WTC11 (cell line): Measurements from ENCODE around the gene LGALS12. TPM values are rescaled to one million over a fixed set of nuclear protein-coding genes. Genes with fewer than 3 reads are reported as not detected.

Source experiments
- ATAC-seq: fragments of 200-7000 bp; cut with Tn5 transposase; 2 replicates; pipeline ENCODE4 v1.10.0; 2021; ENCODE audit warnings: mild to moderate bottlenecking, moderate library complexity
- CTCF ChIA-PET: fragments of 300-600 bp; sonication (Branson Sonifier 250); formaldehyde crosslinking; loops from one replicate; lab custom pipeline; 2021; ENCODE audit warnings: antibody characterized with exemption; lab: Charles Lee
- POLR2A ChIA-PET: fragments of 350-600 bp; sonication (Branson Sonifier 250); formaldehyde crosslinking; loops from one replicate; lab custom pipeline; 2021; ENCODE audit warnings: antibody characterized with exemption; lab: Charles Lee
- DNase-seq: peaks from one replicate; pipeline ENCODE4 v3.0.0; 2021; ENCODE audit warnings: low spot score
- H3K27ac Mint-ChIP-seq: 2 replicates; pipeline ENCODE4 v1.8.0; 2021; ENCODE audit warnings: mixed read lengths
- H3K27me3 Mint-ChIP-seq: 2 replicates; pipeline ENCODE4 v1.8.0; 2021; ENCODE audit warnings: low read depth, mild to moderate bottlenecking, moderate library complexity, mixed read lengths
- H3K36me3 Mint-ChIP-seq: 2 replicates; pipeline ENCODE4 v1.8.0; 2021; ENCODE audit warnings: mixed read lengths
- H3K4me1 Mint-ChIP-seq: 2 replicates; pipeline ENCODE4 v1.8.0; 2022; ENCODE audit warnings: mixed read lengths
- H3K4me3 Mint-ChIP-seq: 2 replicates; pipeline ENCODE4 v1.8.0; 2021; ENCODE audit warnings: mild to moderate bottlenecking, moderate library complexity, mixed read lengths
- H3K9me3 Mint-ChIP-seq: 2 replicates; pipeline ENCODE4 v1.8.0; 2021; ENCODE audit warnings: mixed read lengths
- ATF1 ChIP-seq: sonication (generic); formaldehyde crosslinking; IDR thresholded peaks from 2 replicates; pipeline ENCODE4 v1.8.1; 2023; ENCODE audit warnings: mild to moderate bottlenecking, moderate library complexity, missing genetic modification reagents
- ATF6 ChIP-seq: sonication (generic); formaldehyde crosslinking; IDR thresholded peaks from 2 replicates; pipeline ENCODE4 v1.8.1; 2023; ENCODE audit warnings: mild to moderate bottlenecking, missing genetic modification reagents
- E2F1 ChIP-seq: sonication (generic); formaldehyde crosslinking; IDR thresholded peaks from 2 replicates; pipeline ENCODE4 v1.8.0; 2022; ENCODE audit warnings: mild to moderate bottlenecking, missing genetic modification reagents
- ESRRA ChIP-seq: sonication (generic); formaldehyde crosslinking; IDR thresholded peaks from 2 replicates; pipeline ENCODE4 v1.8.1; 2022; ENCODE audit warnings: mild to moderate bottlenecking, missing genetic modification reagents, borderline replicate concordance
- FOXJ3 ChIP-seq: sonication (generic); formaldehyde crosslinking; IDR thresholded peaks from 2 replicates; pipeline ENCODE4 v1.9.0; 2021; ENCODE audit warnings: missing genetic modification reagents, mild to moderate bottlenecking, borderline replicate concordance
- JUN ChIP-seq: sonication (generic); formaldehyde crosslinking; IDR thresholded peaks from 2 replicates; pipeline ENCODE4 v1.8.0; 2023; ENCODE audit warnings: mild to moderate bottlenecking, missing genetic modification reagents
- MLX ChIP-seq: sonication (generic); formaldehyde crosslinking; IDR thresholded peaks from 2 replicates; pipeline ENCODE4 v1.8.1; 2023; ENCODE audit warnings: mild to moderate bottlenecking, missing genetic modification reagents, moderate library complexity
- MXD4 ChIP-seq: fragments of 250-450 bp; sonication (Bioruptor Pico); IDR thresholded peaks from 2 replicates; pipeline ENCODE4 v1.8.0; 2021; ENCODE audit warnings: mild to moderate bottlenecking, moderate library complexity, borderline replicate concordance
- PREB ChIP-seq: sonication (generic); formaldehyde crosslinking; IDR thresholded peaks from 2 replicates; pipeline ENCODE4 v1.8.1; 2022; ENCODE audit warnings: mild to moderate bottlenecking, missing genetic modification reagents, moderate library complexity, borderline replicate concordance
- SMAD4 ChIP-seq: sonication (generic); formaldehyde crosslinking; IDR thresholded peaks from 2 replicates; pipeline ENCODE4 v1.8.0; 2022; ENCODE audit warnings: mild to moderate bottlenecking, missing genetic modification reagents
- TCF7 ChIP-seq: sonication (generic); formaldehyde crosslinking; IDR thresholded peaks from 2 replicates; pipeline ENCODE4 v1.8.0; 2022; ENCODE audit warnings: mild to moderate bottlenecking, low read depth, missing genetic modification reagents, moderate library complexity
- TEAD1 ChIP-seq: sonication (generic); formaldehyde crosslinking; IDR thresholded peaks from 2 replicates; pipeline ENCODE4 v1.8.0; 2022; ENCODE audit warnings: mild to moderate bottlenecking, missing genetic modification reagents
- TEAD4 ChIP-seq: sonication (generic); formaldehyde crosslinking; IDR thresholded peaks from 2 replicates; pipeline ENCODE4 v1.8.0; 2022; ENCODE audit warnings: mild to moderate bottlenecking, missing genetic modification reagents
- USF2 ChIP-seq: sonication (generic); formaldehyde crosslinking; IDR thresholded peaks from 2 replicates; pipeline ENCODE4 v1.8.1; 2023; ENCODE audit warnings: mild to moderate bottlenecking, missing genetic modification reagents, moderate library complexity
- ZBTB21 ChIP-seq: sonication (generic); formaldehyde crosslinking; IDR thresholded peaks from 2 replicates; pipeline ENCODE4 v1.8.1; 2023; ENCODE audit warnings: mild to moderate bottlenecking, missing genetic modification reagents, borderline replicate concordance
- ZNF138 ChIP-seq: sonication (generic); formaldehyde crosslinking; conservative IDR thresholded peaks from 2 replicates; pipeline ENCODE4 v1.8.1; 2022; ENCODE audit warnings: mild to moderate bottlenecking, moderate library complexity, missing genetic modification reagents
- ZNF219 ChIP-seq: sonication (generic); formaldehyde crosslinking; IDR thresholded peaks from 2 replicates; pipeline ENCODE4 v1.8.0; 2023; ENCODE audit warnings: missing genetic modification reagents, mild to moderate bottlenecking, borderline replicate concordance
- ZNF423 ChIP-seq: fragments of 250-450 bp; sonication (Bioruptor Pico); IDR thresholded peaks from 2 replicates; pipeline ENCODE4 v2.1.2; 2022; ENCODE audit warnings: mild to moderate bottlenecking, moderate library complexity
- ZNF425 ChIP-seq: fragments of 250-450 bp; sonication (Bioruptor Pico); conservative IDR thresholded peaks from 2 replicates; pipeline ENCODE4 v1.9.0; 2021; ENCODE audit warnings: mild to moderate bottlenecking
- total RNA-seq: library from RNA; stranded (reverse); gene quantifications from 3 replicates; pipeline ENCODE4 v1.2.3, GENCODE V29; 2021

The LGALS12 gene
- total RNA-seq, 1 experiment from 2014 or later, result 1.4 TPM

- H3K27ac Mint-ChIP-seq, result no peak overlapping the region; the same call in 1 of the 2 replicates
- ATAC-seq, result no peak
- no peak for TF ChIP-seq MXD4 (CRISPR knock-in tag)
- TF ChIP-seq SMAD4 (CRISPR knock-in tag), result no peak
- no peak for TF ChIP-seq USF2 (CRISPR knock-in tag)
- TF ChIP-seq MLX (CRISPR knock-in tag), result no peak
- TF ChIP-seq E2F1 (CRISPR knock-in tag), result no peak
- TF ChIP-seq TCF7 (CRISPR knock-in tag), result no peak
- TF ChIP-seq ZNF219 (CRISPR knock-in tag), result no peak
- TF ChIP-seq ZBTB21 (CRISPR knock-in tag), result no peak
- TF ChIP-seq ZNF423 (CRISPR knock-in tag), result no peak
- TF ChIP-seq ZNF138 (CRISPR knock-in tag), result no peak
- TF ChIP-seq TEAD1 (CRISPR knock-in tag), result no peak
- no peak for TF ChIP-seq TEAD4 (CRISPR knock-in tag)
- TF ChIP-seq ZNF425, result no peak
- no peak for TF ChIP-seq ESRRA (CRISPR knock-in tag)
- TF ChIP-seq JUN (CRISPR knock-in tag), result no peak
- no peak for TF ChIP-seq FOXJ3 (CRISPR knock-in tag)
- TF ChIP-seq ATF6, result no peak
- TF ChIP-seq ATF1, result no peak
- no peak for TF ChIP-seq PREB (CRISPR knock-in tag)
- TF ChIP-seq, all 79 proteins: peak for 0
- DNase-seq, result no peak
- ChIA-PET CTCF (no interaction called here), POLR2A (no interaction called here)
- H3K4me1 Mint-ChIP-seq, result peaks cover 25% of the 10 kb centered on the region
- H3K9me3 Mint-ChIP-seq, result peaks cover 4% of the 10 kb centered on the region; the same call in 1 of the 2 replicates
- H3K36me3 Mint-ChIP-seq, result no peaks in the 10 kb centered on the region
- H3K27me3 Mint-ChIP-seq, result no peaks in the 10 kb centered on the region; the same call in 1 of the 2 replicates
- no peak overlapping the region for H3K4me3 Mint-ChIP-seq
These were observed 59.0 kb downstream of the LGALS12 start for GRCh38 chr11:63564784-63565350.

Other genes starting within 250 kb of the LGALS12 start
- not detected in 3 replicates for gene SLC22A9, start 136.3 kb upstream of the LGALS12 start, total RNA-seq
- 14.7 to 23.0 TPM (median 16.0 TPM) in 3 replicates for gene PLAAT5, start 14.9 kb upstream of the LGALS12 start, total RNA-seq
- 1.1 to 2.9 TPM (median 1.4 TPM) in 3 replicates for gene PLAAT4, start 30.7 kb downstream of the LGALS12 start, total RNA-seq
- gene PLAAT2, start 57.3 kb downstream of the LGALS12 start, total RNA-seq, result 0.25 to 0.66 TPM (median 0.55 TPM) in 3 replicates
- 143 to 160 TPM (median 146 TPM) in 3 replicates for gene PLAAT3, start 108.3 kb downstream of the LGALS12 start, total RNA-seq
- gene ATL3, start 165.3 kb downstream of the LGALS12 start, total RNA-seq, result 28.8 to 32.8 TPM (median 32.1 TPM) in 3 replicates
- 156 to 167 TPM (median 159 TPM) in 3 replicates for gene RTN3, start 175.4 kb downstream of the LGALS12 start, total RNA-seq